ENCODE data around the gene PPIP5K1.

PPIP5K1 gene

GRCh38 chr15:43515741-43516140 lies 74.3 kb downstream of the PPIP5K1 start:
- H3K27ac ChIP-seq (ENCODE audit: low read depth, low read length): peak overlapping the region; percentile 68
- no peaks in the 10 kb centered on the region for H3K27me3 ChIP-seq (ENCODE audit: control insufficient read depth in 1 of 2, insufficient read depth in 2 of 2, low read length in 2 of 2)
- no peak overlapping the region for H3K9ac ChIP-seq (ENCODE audit: low read length)
- H3K9me3 ChIP-seq (ENCODE audit: low read length): no peaks in the 10 kb centered on the region
- H3K36me3 ChIP-seq (ENCODE audit: insufficient read depth, low read length): peaks cover 4% of the 10 kb centered on the region
- peaks cover 50% of the 10 kb centered on the region for H3K4me1 ChIP-seq (ENCODE audit: insufficient read depth, low read length)
- peak overlapping the region in 1 of 2 donors; percentile 73 for H3K4me3 ChIP-seq (ENCODE audit: low read depth in 1 of 2, low read length in 2 of 2)

GRCh38 chr15:43514241-43515057 lies 75.6 kb downstream of the PPIP5K1 start:
- Histone ChIP-seq H3K36me3 (ENCODE audit: insufficient read depth, low read length) (no peaks in the 10 kb centered on the region), H3K9ac (ENCODE audit: low read length) (no peak overlapping the region), H3K27ac (ENCODE audit: low read depth, low read length) (no peak overlapping the region), H3K27me3 (ENCODE audit: control insufficient read depth in 1 of 2, insufficient read depth in 2 of 2, low read length in 2 of 2) (no peaks in the 10 kb centered on the region), H3K9me3 (ENCODE audit: low read length) (no peaks in the 10 kb centered on the region), H3K4me1 (ENCODE audit: insufficient read depth, low read length) (peaks cover 54% of the 10 kb centered on the region), H3K4me3 (ENCODE audit: low read depth in 1 of 2, low read length in 2 of 2) (no peak overlapping the region)

GRCh38 chr15:43513550-43513949 lies 76.5 kb downstream of the PPIP5K1 start:
- Histone ChIP-seq H3K36me3 (ENCODE audit: insufficient read depth, low read length) (no peaks in the 10 kb centered on the region), H3K4me1 (ENCODE audit: insufficient read depth, low read length) (peaks cover 55% of the 10 kb centered on the region), H3K4me3 (ENCODE audit: low read depth in 1 of 2, low read length in 2 of 2) (no peak overlapping the region), H3K9ac (ENCODE audit: low read length) (no peak overlapping the region), H3K27me3 (ENCODE audit: control insufficient read depth in 1 of 2, insufficient read depth in 2 of 2, low read length in 2 of 2) (no peaks in the 10 kb centered on the region), H3K27ac (ENCODE audit: low read depth, low read length) (no peak overlapping the region), H3K9me3 (ENCODE audit: low read length) (no peaks in the 10 kb centered on the region)

GRCh38 chr15:43511012-43511885 lies 78.8 kb downstream of the PPIP5K1 start:
- peaks cover 50% of the 10 kb centered on the region for H3K4me1 ChIP-seq (ENCODE audit: insufficient read depth, low read length)
- peak overlapping the region; percentile 23 to 90 for H3K4me3 ChIP-seq (ENCODE audit: low read depth in 1 of 2, low read length in 2 of 2)
- no peak overlapping the region for H3K9ac ChIP-seq (ENCODE audit: low read length)
- no peak overlapping the region for H3K27ac ChIP-seq (ENCODE audit: low read depth, low read length)
- H3K36me3 ChIP-seq (ENCODE audit: insufficient read depth, low read length): no peaks in the 10 kb centered on the region
- H3K27me3 ChIP-seq (ENCODE audit: control insufficient read depth in 1 of 2, insufficient read depth in 2 of 2, low read length in 2 of 2): no peaks in the 10 kb centered on the region
- H3K9me3 ChIP-seq (ENCODE audit: low read length): no peaks in the 10 kb centered on the region

- H3K9me3 ChIP-seq (ENCODE audit: low read length): no peaks in the 10 kb centered on the region
- H3K27ac ChIP-seq (ENCODE audit: low read depth, low read length): peak overlapping the region; percentile 94
- no peaks in the 10 kb centered on the region for H3K36me3 ChIP-seq (ENCODE audit: insufficient read depth, low read length)
- H3K9ac ChIP-seq (ENCODE audit: low read length): peak overlapping the region; percentile 72
- H3K27me3 ChIP-seq (ENCODE audit: control insufficient read depth in 1 of 2, insufficient read depth in 2 of 2, low read length in 2 of 2): no peaks in the 10 kb centered on the region
- peaks cover 42% of the 10 kb centered on the region for H3K4me1 ChIP-seq (ENCODE audit: insufficient read depth, low read length)
- peak overlapping the region; percentile 23 to 90 for H3K4me3 ChIP-seq (ENCODE audit: low read depth in 1 of 2, low read length in 2 of 2)
Measured at GRCh38 chr15:43510200-43511011, 79.6 kb downstream of the PPIP5K1 start.

GRCh38 chr15:43509660-43510199 lies 80.3 kb downstream of the PPIP5K1 start:
- H3K9me3 ChIP-seq (ENCODE audit: low read length): no peaks in the 10 kb centered on the region
- no peaks in the 10 kb centered on the region for H3K27me3 ChIP-seq (ENCODE audit: control insufficient read depth in 1 of 2, insufficient read depth in 2 of 2, low read length in 2 of 2)
- peaks cover 38% of the 10 kb centered on the region for H3K4me1 ChIP-seq (ENCODE audit: insufficient read depth, low read length)
- peak overlapping the region; percentile 72 for H3K9ac ChIP-seq (ENCODE audit: low read length)
- H3K27ac ChIP-seq (ENCODE audit: low read depth, low read length): peak overlapping the region; percentile 94
- peak overlapping the region in 1 of 2 donors; percentile 90 for H3K4me3 ChIP-seq (ENCODE audit: low read depth in 1 of 2, low read length in 2 of 2)
- H3K36me3 ChIP-seq (ENCODE audit: insufficient read depth, low read length): no peaks in the 10 kb centered on the region

- H3K27ac ChIP-seq (ENCODE audit: low read depth, low read length): peak overlapping the region; percentile 94
- H3K4me1 ChIP-seq (ENCODE audit: insufficient read depth, low read length): peaks cover 32% of the 10 kb centered on the region
- no peaks in the 10 kb centered on the region for H3K36me3 ChIP-seq (ENCODE audit: insufficient read depth, low read length)
- no peaks in the 10 kb centered on the region for H3K27me3 ChIP-seq (ENCODE audit: control insufficient read depth in 1 of 2, insufficient read depth in 2 of 2, low read length in 2 of 2)
- H3K9me3 ChIP-seq (ENCODE audit: low read length): no peaks in the 10 kb centered on the region
- no peak overlapping the region for H3K4me3 ChIP-seq (ENCODE audit: low read depth in 1 of 2, low read length in 2 of 2)
- peak overlapping the region; percentile 72 for H3K9ac ChIP-seq (ENCODE audit: low read length)
Measured at GRCh38 chr15:43508991-43509659, 80.9 kb downstream of the PPIP5K1 start.

GRCh38 chr15:43508421-43508820 lies 81.6 kb downstream of the PPIP5K1 start:
- peaks cover 26% of the 10 kb centered on the region for H3K4me1 ChIP-seq (ENCODE audit: insufficient read depth, low read length)
- H3K27ac ChIP-seq (ENCODE audit: low read depth, low read length): peak overlapping the region; percentile 94
- no peak overlapping the region for H3K9ac ChIP-seq (ENCODE audit: low read length)
- H3K9me3 ChIP-seq (ENCODE audit: low read length): no peaks in the 10 kb centered on the region
- H3K4me3 ChIP-seq (ENCODE audit: low read depth in 1 of 2, low read length in 2 of 2): no peak overlapping the region
- no peaks in the 10 kb centered on the region for H3K36me3 ChIP-seq (ENCODE audit: insufficient read depth, low read length)
- no peaks in the 10 kb centered on the region for H3K27me3 ChIP-seq (ENCODE audit: control insufficient read depth in 1 of 2, insufficient read depth in 2 of 2, low read length in 2 of 2)

GRCh38 chr15:43505738-43506137 lies 84.3 kb downstream of the PPIP5K1 start:
- no peaks in the 10 kb centered on the region for H3K36me3 ChIP-seq (ENCODE audit: insufficient read depth, low read length)
- no peak overlapping the region for H3K9ac ChIP-seq (ENCODE audit: low read length)
- no peaks in the 10 kb centered on the region for H3K27me3 ChIP-seq (ENCODE audit: control insufficient read depth in 1 of 2, insufficient read depth in 2 of 2, low read length in 2 of 2)
- H3K27ac ChIP-seq (ENCODE audit: low read depth, low read length): no peak overlapping the region
- peaks cover 18% of the 10 kb centered on the region for H3K4me1 ChIP-seq (ENCODE audit: insufficient read depth, low read length)
- no peak overlapping the region for H3K4me3 ChIP-seq (ENCODE audit: low read depth in 1 of 2, low read length in 2 of 2)
- no peaks in the 10 kb centered on the region for H3K9me3 ChIP-seq (ENCODE audit: low read length)

GRCh38 chr15:43499635-43500034 lies 90.4 kb downstream of the PPIP5K1 start:
- no peaks in the 10 kb centered on the region for H3K9me3 ChIP-seq (ENCODE audit: low read length)
- no peak overlapping the region for H3K4me3 ChIP-seq (ENCODE audit: low read depth in 1 of 2, low read length in 2 of 2)
- H3K27me3 ChIP-seq (ENCODE audit: control insufficient read depth in 1 of 2, insufficient read depth in 2 of 2, low read length in 2 of 2): no peaks in the 10 kb centered on the region
- H3K4me1 ChIP-seq (ENCODE audit: insufficient read depth, low read length): no peaks in the 10 kb centered on the region
- H3K27ac ChIP-seq (ENCODE audit: low read depth, low read length): no peak overlapping the region
- no peaks in the 10 kb centered on the region for H3K36me3 ChIP-seq (ENCODE audit: insufficient read depth, low read length)
- H3K9ac ChIP-seq (ENCODE audit: low read length): no peak overlapping the region
